BJ (cell line): ENCODE results near the gene LURAP1L. TPM values are rescaled to one million over a fixed set of nuclear protein-coding genes. Genes with fewer than 3 reads are reported as not detected.

Experiments
- CTCF ChIA-PET: fragments of 350-600 bp; formaldehyde crosslinking; extraction: SDS; loops from one replicate; lab custom pipeline; 2021; ENCODE audit warnings: antibody characterized with exemption, inconsistent platforms; lab: Yijun Ruan, JAX
- POLR2A ChIA-PET: fragments of 300-600 bp; sonication (Branson Sonifier 250); formaldehyde crosslinking; extraction: SDS; loops from one replicate; lab custom pipeline; 2021; ENCODE audit warnings: antibody characterized with exemption; lab: Charles Lee
- DNase-seq: peaks from one replicate; pipeline ENCODE4 v3.0.0-alpha.2; 2011; ENCODE audit warnings: low read depth
- H3K27me3 ChIP-seq: 2 replicates; pipeline ENCODE4 v1.6.0; 2011; ENCODE audit warnings: low read length; ENCODE audit not compliant: control insufficient read depth, insufficient read depth
- H3K36me3 ChIP-seq: 2 replicates; pipeline ENCODE4 v1.5.1; 2011; ENCODE audit warnings: low read length; ENCODE audit not compliant: control insufficient read depth, insufficient read depth
- H3K4me3 ChIP-seq: 2 replicates; pipeline ENCODE4 v1.5.1; 2011; ENCODE audit warnings: low read depth, mild to moderate bottlenecking, control low read depth, low read length
- CTCF ChIP-seq: IDR thresholded peaks from 2 replicates; pipeline ENCODE4 v1.5.1; 2011; ENCODE audit warnings: low read depth, mild to moderate bottlenecking, control low read depth, inconsistent platforms, low read length, moderate library complexity; ENCODE audit not compliant: insufficient read depth
- polyA plus RNA-seq: library from polyadenylated mRNA; depleted of rRNA; stranded (reverse); fragments of >200 nt; gene quantifications from 2 replicates; pipeline ENCODE4 v1.2.3, GENCODE V29; 2011

The LURAP1L gene
- polyA plus RNA-seq, 1 experiment: 10.9 TPM

DNA sequence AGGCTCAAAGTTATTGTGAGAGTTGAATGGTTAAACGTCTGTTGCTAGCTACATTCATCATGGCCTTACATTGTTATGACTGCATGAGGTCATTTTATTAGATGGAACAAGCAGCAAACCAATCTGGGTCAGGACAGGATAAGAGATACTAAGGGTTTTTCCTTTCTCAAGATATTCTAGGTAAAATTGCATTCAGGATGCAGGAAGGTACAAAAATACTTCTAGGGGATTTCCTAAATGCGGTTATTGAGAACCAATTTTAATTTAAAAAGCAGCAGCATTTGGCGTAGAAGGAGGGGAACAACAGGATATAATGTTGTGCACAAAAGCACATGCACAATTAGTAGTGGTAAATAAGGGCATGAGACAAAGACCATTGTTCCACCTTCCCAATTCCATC, 39.2 kb upstream of the LURAP1L start:
- ChIA-PET POLR2A (no interaction called here), CTCF (interaction anchor here (1.7 to 2.1 kb wide), 2 partner anchors 12 to 149 kb away, joined by 7 to 8 read pairs; no protein-coding TSS in a partner anchor)
- no peak for DNase-seq
- H3K27me3 ChIP-seq: no peaks in the 10 kb centered on the region
- H3K36me3 ChIP-seq: no peaks in the 10 kb centered on the region
- no peak overlapping the region for H3K4me3 ChIP-seq
- no peak for TF ChIP-seq CTCF

GRCh38 chr9:12737871-12738270, 36.9 kb upstream of the LURAP1L start:
- DNase-seq: no peak
- Histone ChIP-seq H3K4me3 (no peak overlapping the region), H3K27me3 (no peaks in the 10 kb centered on the region), H3K36me3 (no peaks in the 10 kb centered on the region)
- no peak for TF ChIP-seq CTCF
- ChIA-PET POLR2A (interaction anchor here (0.6 kb wide), 1 partner anchor 250 kb away, joined by 7 read pairs; no protein-coding TSS in a partner anchor), CTCF (no interaction called here)

DNA sequence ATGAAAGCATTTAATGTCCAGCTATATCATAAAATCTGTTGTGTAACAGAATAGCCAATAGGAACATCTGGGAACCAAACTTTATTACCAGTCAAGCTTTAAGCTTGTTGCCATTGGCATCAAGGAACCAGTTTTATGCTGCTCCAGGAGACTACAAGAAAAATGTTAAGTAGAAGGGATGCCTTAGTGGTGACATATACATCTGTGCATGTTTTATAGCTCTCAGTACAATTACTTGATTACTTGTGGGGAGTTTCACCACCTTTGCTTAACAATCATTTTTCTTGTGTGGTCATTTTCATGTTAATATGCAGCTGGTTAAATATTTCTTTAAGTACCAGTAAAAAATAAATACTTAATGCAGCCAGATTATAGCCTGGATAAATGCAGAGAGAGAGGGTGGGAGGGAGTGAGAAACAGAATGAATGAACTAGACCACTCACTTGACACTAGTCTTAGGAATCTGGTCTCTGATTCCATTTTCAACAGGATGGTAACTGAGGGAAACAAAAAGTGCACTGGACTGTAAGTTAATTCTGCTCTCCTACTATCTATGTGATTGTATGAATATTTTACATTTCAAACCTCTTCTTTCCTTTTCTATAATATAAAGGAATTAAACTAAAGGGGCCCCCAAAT, 35.7 kb upstream of the LURAP1L start:
- Histone ChIP-seq H3K4me3 (no peak overlapping the region), H3K36me3 (no peaks in the 10 kb centered on the region), H3K27me3 (no peaks in the 10 kb centered on the region)
- POLR2A ChIA-PET: no interaction called here
- CTCF ChIA-PET: interaction anchor here (0.8 kb wide), 1 partner anchor 7 kb away, joined by 3 read pairs; no protein-coding TSS in a partner anchor
- DNase-seq: no peak
- no peak for TF ChIP-seq CTCF

DNA sequence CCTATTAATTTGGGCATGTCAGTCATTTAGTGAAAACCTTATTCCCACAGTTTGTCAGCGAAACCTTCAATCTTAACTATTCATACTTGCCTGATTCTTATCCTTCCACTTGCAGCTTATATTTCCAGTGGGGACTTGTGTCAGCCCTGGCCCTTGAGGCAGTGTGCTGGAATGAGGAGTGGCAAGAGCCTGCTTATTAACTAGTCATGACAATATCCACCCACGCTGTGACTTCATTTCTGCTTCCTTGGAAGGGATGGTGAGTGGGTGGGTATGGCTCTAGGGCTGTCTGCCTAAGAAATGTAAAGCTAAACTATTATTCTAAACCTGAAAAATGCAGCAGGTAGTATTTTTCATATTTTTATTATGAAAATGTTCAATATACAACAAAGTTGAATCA, 34.0 kb upstream of the LURAP1L start:
- H3K36me3 ChIP-seq: no peaks in the 10 kb centered on the region
- H3K27me3 ChIP-seq: no peaks in the 10 kb centered on the region
- ChIA-PET POLR2A (no interaction called here), CTCF (interaction anchor here (1.6 kb wide), 1 partner anchor 17 kb away, joined by 5 read pairs; no protein-coding TSS in a partner anchor)
- no peak overlapping the region for H3K4me3 ChIP-seq
- TF ChIP-seq CTCF: no peak
- DNase-seq: no peak

- CTCF ChIA-PET: interaction anchor here (1.7 kb wide), 1 partner anchor 14 kb away, joined by 4 read pairs; no protein-coding TSS in a partner anchor
- no peaks in the 10 kb centered on the region for H3K27me3 ChIP-seq
- no peak for TF ChIP-seq CTCF
- POLR2A ChIA-PET: no interaction called here
- no peaks in the 10 kb centered on the region for H3K36me3 ChIP-seq
- no peak overlapping the region for H3K4me3 ChIP-seq
- DNase-seq: no peak
Measured at GRCh38 chr9:12748016-12748415, 26.8 kb upstream of the LURAP1L start.
